HG03521 (cell line): ENCODE data around the gene SLC39A12.

ENCODE experiments used
- ATAC-seq: cut with Tn5 transposase; IDR thresholded peaks from one replicate; pipeline ENCODE4 v1.9.1; 2021; ENCODE audit warnings: mild to moderate bottlenecking, moderate library complexity; ENCODE audit not compliant: unreplicated experiment

SLC39A12 gene

GRCh38 chr10:18043148-18044006 is 91.7 kb downstream of the SLC39A12 start:
- ATAC-seq = no peak

DNA sequence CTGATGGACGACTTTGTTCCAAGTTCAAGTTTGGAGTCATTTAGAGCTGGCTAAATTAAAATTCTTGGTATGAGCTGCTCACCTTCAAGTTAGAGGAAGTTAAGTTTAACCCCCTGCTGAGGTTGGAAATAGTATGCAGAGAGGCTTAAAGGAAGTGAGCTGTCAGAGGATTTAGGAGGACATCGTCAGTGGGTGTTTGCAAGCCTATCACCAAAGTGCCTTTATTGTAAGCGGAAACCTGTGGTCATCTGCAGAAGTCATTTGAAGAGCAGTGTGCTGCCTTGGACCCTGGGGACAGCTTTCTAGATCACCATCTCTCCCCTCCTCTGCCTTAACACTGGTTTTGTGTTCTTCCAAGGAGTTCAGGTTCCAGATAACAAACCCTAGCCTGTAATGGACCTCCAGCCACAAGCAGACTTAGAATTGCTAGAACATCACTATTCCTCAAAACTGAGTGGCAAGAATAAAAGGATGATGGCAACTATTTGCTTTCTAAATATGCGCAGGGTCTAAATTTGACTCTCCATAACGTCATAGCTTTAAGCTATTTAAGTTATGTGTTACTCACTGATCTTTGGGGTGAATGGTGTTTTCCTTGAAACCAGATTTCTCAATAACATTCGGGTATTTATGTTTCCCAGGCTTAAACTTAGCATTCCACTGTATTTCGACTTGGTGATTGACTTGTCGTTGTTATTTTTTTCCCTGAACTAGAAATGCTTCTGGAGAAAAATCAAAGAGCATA is 93.4 kb downstream of the SLC39A12 start:
- ATAC-seq = no peak

GRCh38 chr10:18056583-18056982 is 104.9 kb downstream of the SLC39A12 start:
- ATAC-seq = no peak

DNA sequence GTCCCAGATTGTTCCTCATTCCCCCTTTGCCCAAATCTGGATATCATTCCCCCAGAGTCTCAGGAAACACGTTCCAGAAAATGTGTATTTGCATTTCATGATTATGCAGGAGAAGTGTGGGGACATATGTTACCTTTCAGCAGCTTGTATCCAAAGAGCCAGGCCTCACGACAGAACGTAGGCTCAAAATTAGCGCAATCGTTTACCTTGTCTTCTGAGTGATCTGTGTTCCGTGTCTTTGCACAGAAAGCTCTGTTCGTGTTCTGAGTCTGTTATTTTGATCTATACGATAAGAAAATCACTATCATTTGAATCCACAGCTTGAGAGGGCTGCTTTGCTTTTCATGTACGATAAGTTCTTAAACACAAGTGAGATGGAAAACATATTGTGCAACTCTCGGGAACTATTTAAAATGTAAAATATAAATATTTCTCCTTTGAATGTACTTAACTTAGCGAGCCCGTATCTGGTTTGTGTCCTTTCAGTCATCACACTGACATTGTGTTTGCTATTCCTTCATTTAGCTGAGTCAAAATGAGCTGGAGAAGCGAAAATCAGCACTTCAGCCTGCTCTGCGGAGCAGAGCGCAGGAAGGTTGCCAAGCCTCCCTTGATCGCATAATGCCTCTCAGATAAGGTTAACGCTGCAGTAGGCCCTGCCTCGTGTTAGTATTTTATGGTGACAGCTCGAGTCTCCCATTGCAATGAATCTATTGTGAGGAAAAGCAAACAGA is 108.3 kb downstream of the SLC39A12 start:
- no peak for ATAC-seq

- no peak for ATAC-seq
Observed at GRCh38 chr10:18066947-18067346, 115.2 kb downstream of the SLC39A12 start.

- ATAC-seq = no peak
Observed at GRCh38 chr10:18068401-18068800, 116.7 kb downstream of the SLC39A12 start.

GRCh38 chr10:18071591-18071990 is 119.9 kb downstream of the SLC39A12 start:
- no peak for ATAC-seq

GRCh38 chr10:18073314-18073713 is 121.6 kb downstream of the SLC39A12 start:
- no peak for ATAC-seq

DNA sequence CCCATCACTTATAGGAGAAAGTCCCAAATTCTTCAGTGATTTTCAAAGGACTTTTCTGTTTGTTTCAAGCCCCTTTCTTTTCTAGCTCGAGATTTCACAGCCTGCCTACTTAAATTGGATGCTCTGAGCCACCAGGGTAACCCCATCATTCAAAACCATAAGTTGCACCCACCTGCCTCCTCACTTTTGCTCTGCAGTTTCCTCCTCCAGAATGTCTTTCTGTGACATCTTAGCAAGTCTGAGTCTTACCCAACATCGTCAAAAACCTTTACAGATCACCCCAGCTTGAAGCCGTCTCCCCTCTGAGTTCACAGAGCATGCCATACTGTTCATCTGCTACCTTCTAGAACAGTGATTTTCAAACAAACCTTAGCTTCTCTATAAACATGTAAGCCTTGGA is 124.2 kb downstream of the SLC39A12 start:
- ATAC-seq = no peak

- no peak for ATAC-seq
Observed at GRCh38 chr10:18079665-18080295, 128.1 kb downstream of the SLC39A12 start.

DNA sequence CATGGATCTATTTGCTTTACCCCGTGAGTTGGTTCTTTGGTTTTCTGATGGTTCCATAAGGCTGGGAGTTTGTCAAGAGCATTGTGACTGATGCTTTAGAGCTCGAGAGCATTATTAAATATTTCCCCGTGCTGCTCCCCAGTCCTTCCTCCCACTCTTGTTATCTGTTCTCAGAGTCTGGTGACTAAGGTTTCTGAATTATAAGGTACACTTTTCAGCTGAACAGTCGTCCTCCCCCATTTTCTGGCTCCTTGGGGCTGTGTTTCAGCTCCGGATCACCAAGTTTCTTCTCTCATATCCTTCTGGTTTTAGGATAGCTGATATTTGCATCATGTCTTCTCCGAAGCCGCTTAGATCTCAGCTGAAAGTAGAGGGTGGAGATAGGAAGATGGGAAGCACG is 130.7 kb downstream of the SLC39A12 start:
- no peak for ATAC-seq

DNA sequence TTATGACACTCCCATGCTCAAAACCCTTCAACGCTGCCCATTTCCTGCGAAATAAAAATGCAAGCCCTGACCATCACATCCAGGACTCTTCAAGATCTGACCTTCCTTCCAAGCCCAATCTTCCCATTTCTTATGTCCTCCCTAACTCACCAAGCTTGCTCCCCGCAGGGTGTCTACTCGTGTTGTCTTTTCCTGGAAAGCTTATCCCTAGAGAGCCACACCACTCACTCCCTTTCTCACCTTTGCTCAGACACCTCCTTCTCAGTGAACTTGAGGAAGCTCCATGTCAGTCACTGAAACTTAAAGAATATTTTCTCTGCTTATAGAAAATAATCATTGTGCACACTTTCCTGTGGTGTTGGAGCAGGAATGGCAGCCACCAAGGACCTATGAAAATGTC is 134.1 kb downstream of the SLC39A12 start:
- ATAC-seq = no peak

- ATAC-seq = no peak
Observed at GRCh38 chr10:18086746-18087145, 135.0 kb downstream of the SLC39A12 start.

GRCh38 chr10:18087355-18087754 is 135.6 kb downstream of the SLC39A12 start:
- no peak for ATAC-seq
